ENCODE measurements around the gene GTPBP3. TPM values are rescaled to one million over a fixed set of nuclear protein-coding genes. Genes with fewer than 3 reads are reported as not detected.
A peak's percentile ranks its signal among the peaks of the same experiment; 100 is the strongest.

GTPBP3 gene
- total RNA-seq, 1 donor = 10.9 TPM

- Histone ChIP-seq H2AFZ (ENCODE audit: low read length) (no peak overlapping the region), H3K9me3 (ENCODE audit: low read depth, low read length) (no peaks in the 10 kb centered on the region), H3K27me3 (ENCODE audit: insufficient read depth, low read length) (peaks cover 4% of the 10 kb centered on the region), H3K36me3 (ENCODE audit: insufficient read depth, low read length) (no peaks in the 10 kb centered on the region), H3K79me2 (ENCODE audit: insufficient read depth, low read length) (no peaks in the 10 kb centered on the region), H3K4me3 (ENCODE audit: insufficient read depth, low read length) (no peak overlapping the region), H3K27ac (ENCODE audit: low read depth, low read length) (no peak overlapping the region), H3K4me1 (ENCODE audit: insufficient read depth, low read length) (peaks cover 9% of the 10 kb centered on the region), H4K20me1 (ENCODE audit: insufficient read depth, low read length) (no peaks in the 10 kb centered on the region), H3K4me2 (ENCODE audit: insufficient read depth, low read length) (no peak overlapping the region)
- peak; percentile 94 for DNase-seq (ENCODE audit: insufficient read length, low spot score, missing footprints)
- TF ChIP-seq CTCF (IDR thresholded peaks at IDR 0.05; ENCODE audit: extremely low read depth, low read depth, low read length) = peak; percentile 88
Measured at GRCh38 chr19:17385878-17386611, 48.7 kb downstream of the GTPBP3 start.

- H3K4me1 ChIP-seq (ENCODE audit: insufficient read depth, low read length) = peaks cover 9% of the 10 kb centered on the region
- no peaks in the 10 kb centered on the region for H3K79me2 ChIP-seq (ENCODE audit: insufficient read depth, low read length)
- peak; percentile 50 for DNase-seq (ENCODE audit: insufficient read length, low spot score, missing footprints)
- H3K27me3 ChIP-seq (ENCODE audit: insufficient read depth, low read length) = peaks cover 19% of the 10 kb centered on the region
- H3K9me3 ChIP-seq (ENCODE audit: low read depth, low read length) = no peaks in the 10 kb centered on the region
- H2AFZ ChIP-seq (ENCODE audit: low read length) = no peak overlapping the region
- no peak overlapping the region for H3K4me3 ChIP-seq (ENCODE audit: insufficient read depth, low read length)
- no peaks in the 10 kb centered on the region for H3K36me3 ChIP-seq (ENCODE audit: insufficient read depth, low read length)
- no peaks in the 10 kb centered on the region for H4K20me1 ChIP-seq (ENCODE audit: insufficient read depth, low read length)
- no peak for TF ChIP-seq CTCF (IDR thresholded peaks at IDR 0.05; ENCODE audit: extremely low read depth, low read depth, low read length)
- H3K4me2 ChIP-seq (ENCODE audit: insufficient read depth, low read length) = no peak overlapping the region
- H3K27ac ChIP-seq (ENCODE audit: low read depth, low read length) = no peak overlapping the region
Measured at GRCh38 chr19:17389288-17389687, 51.9 kb downstream of the GTPBP3 start.

GRCh38 chr19:17389957-17390664 is 52.8 kb downstream of the GTPBP3 start:
- Histone ChIP-seq H3K79me2 (ENCODE audit: insufficient read depth, low read length) (no peaks in the 10 kb centered on the region), H3K27me3 (ENCODE audit: insufficient read depth, low read length) (peaks cover 21% of the 10 kb centered on the region), H3K4me2 (ENCODE audit: insufficient read depth, low read length) (peak overlapping the region; percentile 92), H3K9me3 (ENCODE audit: low read depth, low read length) (no peaks in the 10 kb centered on the region), H3K4me1 (ENCODE audit: insufficient read depth, low read length) (peaks cover 9% of the 10 kb centered on the region), H2AFZ (ENCODE audit: low read length) (peak overlapping the region; percentile 89), H3K27ac (ENCODE audit: low read depth, low read length) (no peak overlapping the region), H3K36me3 (ENCODE audit: insufficient read depth, low read length) (no peaks in the 10 kb centered on the region), H4K20me1 (ENCODE audit: insufficient read depth, low read length) (no peaks in the 10 kb centered on the region), H3K4me3 (ENCODE audit: insufficient read depth, low read length) (peak overlapping the region; percentile 69)
- TF ChIP-seq CTCF (IDR thresholded peaks at IDR 0.05; ENCODE audit: extremely low read depth, low read depth, low read length) = no peak
- peak; percentile 43 for DNase-seq (ENCODE audit: insufficient read length, low spot score, missing footprints)
